T-helper 1 cell treated with Interleukin-12 subunit alpha and Interleukin-12 subunit beta and Interleukin-4 antibody, amounts not matched to agents 30 μg/mL and 1 μg/mL, for 36 hours (primary cell): ENCODE data around the gene TSTD2.
"Not testable (repeated sequence)": the region's sequence is repeated elsewhere in the genome, so short reads cannot be mapped to it uniquely, and the experiment has no call there.

Experiments
- H3K27ac Mint-ChIP-seq: one replicate; pipeline ENCODE4 v1.8.0; 2021; ENCODE audit warnings: mild to moderate bottlenecking, mixed read lengths
- H3K27me3 Mint-ChIP-seq: one replicate; pipeline ENCODE4 v1.8.0; 2021; ENCODE audit warnings: low read depth, mixed read lengths
- H3K36me3 Mint-ChIP-seq: one replicate; pipeline ENCODE4 v1.8.0; 2021; ENCODE audit warnings: low read depth, mixed read lengths
- H3K4me1 Mint-ChIP-seq: one replicate; pipeline ENCODE4 v1.8.0; 2021; ENCODE audit warnings: low read depth, mixed read lengths
- H3K4me3 Mint-ChIP-seq: one replicate; pipeline ENCODE4 v1.8.0; 2021; ENCODE audit warnings: mild to moderate bottlenecking, moderate library complexity, mixed read lengths
- H3K9me3 Mint-ChIP-seq: one replicate; pipeline ENCODE4 v1.8.0; 2021; ENCODE audit warnings: mixed read lengths

The TSTD2 gene

GRCh38 chr9:97586909-97587308 lies 46.3 kb downstream of the TSTD2 start:
- H3K4me1 Mint-ChIP-seq, H3K27ac Mint-ChIP-seq, H3K9me3 Mint-ChIP-seq, H3K4me3 Mint-ChIP-seq, H3K27me3 Mint-ChIP-seq, H3K36me3 Mint-ChIP-seq: not testable (repeated sequence)

- not testable (repeated sequence) for H3K27me3 Mint-ChIP-seq, H3K4me1 Mint-ChIP-seq, H3K27ac Mint-ChIP-seq, H3K36me3 Mint-ChIP-seq, H3K4me3 Mint-ChIP-seq, H3K9me3 Mint-ChIP-seq
Measured at GRCh38 chr9:97584778-97585177, 48.4 kb downstream of the TSTD2 start.

DNA sequence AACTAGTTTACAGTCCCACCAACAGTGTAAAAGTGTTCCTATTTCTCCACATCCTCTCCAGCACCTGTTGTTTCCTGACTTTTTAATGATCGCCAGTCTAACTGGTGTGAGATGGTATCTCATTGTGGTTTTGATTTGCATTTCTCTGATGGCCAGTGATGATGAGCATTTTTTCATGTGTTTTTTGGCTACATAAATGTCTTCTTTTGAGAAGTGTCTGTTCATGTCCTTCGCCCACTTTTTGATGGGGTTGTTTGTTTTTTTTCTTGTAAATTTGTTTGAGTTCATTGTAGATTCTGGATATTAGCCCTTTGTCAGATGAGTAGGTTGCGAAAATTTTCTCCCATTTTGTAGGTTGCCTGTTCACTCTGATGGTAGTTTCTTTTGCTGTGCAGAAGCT lies 51.6 kb downstream of the TSTD2 start:
- H3K27ac Mint-ChIP-seq, H3K4me3 Mint-ChIP-seq, H3K36me3 Mint-ChIP-seq, H3K27me3 Mint-ChIP-seq, H3K9me3 Mint-ChIP-seq, H3K4me1 Mint-ChIP-seq: not testable (repeated sequence)

DNA sequence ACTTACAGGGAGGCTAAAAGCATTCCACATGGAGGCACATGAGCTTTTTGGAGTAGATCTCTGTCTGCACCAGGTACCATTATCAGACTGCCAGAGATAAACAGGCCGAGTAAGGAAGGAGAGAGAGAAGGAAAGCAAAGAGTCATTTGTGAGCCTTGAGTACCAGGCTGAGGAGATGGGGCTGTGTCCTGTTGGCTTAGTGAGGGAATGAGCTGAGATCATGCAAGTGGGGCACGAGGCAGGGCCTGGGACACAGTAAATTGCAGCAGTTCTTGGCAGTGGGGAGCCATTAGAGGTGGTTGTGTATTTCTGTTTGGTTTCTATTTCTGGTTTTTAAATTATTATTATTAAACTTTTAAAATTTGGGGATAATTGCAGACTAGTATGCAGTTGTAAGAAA lies 53.3 kb downstream of the TSTD2 start:
- Mint-ChIP-seq H3K27me3 (peaks cover 4% of the 10 kb centered on the region), H3K9me3 (peaks cover 4% of the 10 kb centered on the region), H3K36me3 (no peaks in the 10 kb centered on the region), H3K27ac (no peak overlapping the region), H3K4me3 (no peak overlapping the region), H3K4me1 (peaks cover 4% of the 10 kb centered on the region)

GRCh38 chr9:97578846-97579245 lies 54.3 kb downstream of the TSTD2 start:
- H3K4me1 Mint-ChIP-seq: peaks cover 7% of the 10 kb centered on the region
- H3K27ac Mint-ChIP-seq: no peak overlapping the region
- H3K9me3 Mint-ChIP-seq: peaks cover 4% of the 10 kb centered on the region
- no peak overlapping the region for H3K4me3 Mint-ChIP-seq
- H3K36me3 Mint-ChIP-seq: no peaks in the 10 kb centered on the region
- peaks cover 4% of the 10 kb centered on the region for H3K27me3 Mint-ChIP-seq

GRCh38 chr9:97577051-97577450 lies 56.1 kb downstream of the TSTD2 start:
- Mint-ChIP-seq H3K36me3 (no peaks in the 10 kb centered on the region), H3K9me3 (peaks cover 4% of the 10 kb centered on the region), H3K4me3 (no peak overlapping the region), H3K27me3 (peaks cover 4% of the 10 kb centered on the region), H3K4me1 (peaks cover 7% of the 10 kb centered on the region), H3K27ac (no peak overlapping the region)

- H3K9me3 Mint-ChIP-seq: peaks cover 4% of the 10 kb centered on the region
- H3K27ac Mint-ChIP-seq: no peak overlapping the region
- H3K27me3 Mint-ChIP-seq: peaks cover 4% of the 10 kb centered on the region
- H3K4me1 Mint-ChIP-seq: peaks cover 7% of the 10 kb centered on the region
- H3K36me3 Mint-ChIP-seq: no peaks in the 10 kb centered on the region
- no peak overlapping the region for H3K4me3 Mint-ChIP-seq
Measured at GRCh38 chr9:97575673-97576200, 57.4 kb downstream of the TSTD2 start.

DNA sequence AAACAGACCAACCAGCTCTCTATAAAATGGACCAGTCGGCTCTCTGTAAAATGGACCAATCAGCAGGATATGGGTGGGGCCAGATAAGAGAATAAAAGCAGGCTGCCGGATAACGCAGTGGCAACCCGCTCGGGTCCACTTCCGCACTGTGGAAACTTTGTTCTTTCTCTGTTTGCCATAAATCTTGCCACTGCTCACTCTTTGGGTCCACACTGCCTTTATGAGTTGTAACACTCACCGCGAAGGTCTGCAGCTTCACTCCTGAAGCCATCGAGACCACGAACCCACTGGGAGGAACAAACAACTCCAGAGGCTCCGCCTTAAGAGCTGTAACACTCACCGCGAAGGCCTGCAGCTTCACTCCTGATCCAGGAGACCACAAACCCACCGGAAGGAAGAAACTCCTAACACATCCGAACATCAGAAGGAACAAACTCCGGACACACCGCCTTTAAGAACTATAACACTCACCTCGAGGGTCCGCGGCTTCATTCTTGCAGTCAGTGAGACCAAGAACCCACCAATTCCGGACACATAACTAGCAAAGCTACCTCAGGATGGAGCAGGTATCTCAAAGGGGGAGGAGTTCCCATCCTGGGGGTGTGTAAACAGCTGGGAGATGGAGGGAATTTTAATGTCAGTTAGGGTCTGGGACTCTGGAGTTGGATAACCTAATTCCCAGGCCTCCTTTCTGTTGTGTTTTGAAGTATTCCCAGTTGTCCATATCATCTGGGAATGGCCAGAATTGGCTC lies 58.1 kb downstream of the TSTD2 start:
- not testable (repeated sequence) for H3K27me3 Mint-ChIP-seq, H3K4me1 Mint-ChIP-seq, H3K36me3 Mint-ChIP-seq, H3K9me3 Mint-ChIP-seq
- H3K4me3 Mint-ChIP-seq: peak overlapping the region; percentile 76
- peak overlapping the region; percentile 64 for H3K27ac Mint-ChIP-seq

- not testable (repeated sequence) for H3K9me3 Mint-ChIP-seq, H3K4me1 Mint-ChIP-seq, H3K4me3 Mint-ChIP-seq, H3K27ac Mint-ChIP-seq, H3K36me3 Mint-ChIP-seq, H3K27me3 Mint-ChIP-seq
Measured at GRCh38 chr9:97574101-97574571, 59.0 kb downstream of the TSTD2 start.

DNA sequence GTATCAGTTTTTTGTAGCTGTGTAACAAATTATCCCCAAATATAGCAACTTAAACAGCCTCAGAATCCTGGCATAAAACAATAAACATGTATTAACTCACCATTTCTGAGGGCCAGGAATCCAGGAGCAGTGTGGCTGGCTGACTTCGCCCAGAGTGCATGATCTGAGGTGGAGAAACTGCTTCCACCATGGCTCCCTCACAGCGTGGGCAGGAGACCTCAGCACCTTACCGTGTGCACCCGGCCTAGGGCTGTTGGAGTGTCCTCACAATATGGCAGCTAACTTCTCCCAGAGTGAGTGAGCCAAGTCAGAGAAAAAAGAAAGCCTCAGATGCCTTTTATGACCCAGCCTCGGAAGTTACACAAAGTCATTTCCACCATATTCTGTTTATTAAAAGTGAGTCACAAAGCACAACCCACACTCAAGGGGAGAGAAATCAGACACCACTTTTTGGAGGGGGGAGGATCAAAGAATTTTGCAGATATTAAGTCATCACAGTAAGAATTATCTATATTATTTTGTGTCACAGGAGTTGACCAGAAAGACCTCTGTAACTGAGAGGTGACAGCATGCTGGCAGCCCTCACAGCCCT lies 59.6 kb downstream of the TSTD2 start:
- Mint-ChIP-seq H3K4me3 (no peak overlapping the region), H3K27me3 (no peaks in the 10 kb centered on the region), H3K4me1 (peaks cover 8% of the 10 kb centered on the region), H3K36me3 (no peaks in the 10 kb centered on the region), H3K9me3 (no peaks in the 10 kb centered on the region), H3K27ac (no peak overlapping the region)

DNA sequence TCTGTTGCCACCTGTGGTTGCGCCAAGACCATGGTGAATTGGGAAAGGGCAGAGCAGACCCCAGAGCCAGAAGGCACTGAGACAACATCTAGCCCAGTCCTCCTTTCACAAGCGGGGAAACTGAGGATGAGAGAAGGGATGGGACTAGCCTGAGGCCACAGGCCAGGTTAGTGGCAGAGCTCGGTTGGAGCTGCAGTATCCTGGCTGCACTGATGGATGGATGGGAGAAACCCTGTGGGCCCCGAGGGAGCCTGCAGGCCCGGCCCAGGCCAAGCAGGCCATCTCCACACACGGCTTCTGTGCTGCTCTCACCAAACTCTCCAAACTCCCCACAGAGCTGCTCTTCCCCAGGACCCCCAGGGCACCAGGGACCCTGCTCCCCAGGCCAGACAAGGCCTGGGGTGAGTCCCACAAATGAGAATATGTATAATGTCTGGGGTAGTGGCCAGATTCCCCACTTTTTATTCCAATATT lies 60.2 kb downstream of the TSTD2 start:
- Mint-ChIP-seq H3K27me3 (no peaks in the 10 kb centered on the region), H3K27ac (no peak overlapping the region), H3K9me3 (no peaks in the 10 kb centered on the region), H3K36me3 (no peaks in the 10 kb centered on the region), H3K4me3 (no peak overlapping the region), H3K4me1 (peaks cover 8% of the 10 kb centered on the region)

- no peak overlapping the region for H3K27ac Mint-ChIP-seq
Measured at GRCh38 chr9:97572196-97572891, 60.8 kb downstream of the TSTD2 start.

DNA sequence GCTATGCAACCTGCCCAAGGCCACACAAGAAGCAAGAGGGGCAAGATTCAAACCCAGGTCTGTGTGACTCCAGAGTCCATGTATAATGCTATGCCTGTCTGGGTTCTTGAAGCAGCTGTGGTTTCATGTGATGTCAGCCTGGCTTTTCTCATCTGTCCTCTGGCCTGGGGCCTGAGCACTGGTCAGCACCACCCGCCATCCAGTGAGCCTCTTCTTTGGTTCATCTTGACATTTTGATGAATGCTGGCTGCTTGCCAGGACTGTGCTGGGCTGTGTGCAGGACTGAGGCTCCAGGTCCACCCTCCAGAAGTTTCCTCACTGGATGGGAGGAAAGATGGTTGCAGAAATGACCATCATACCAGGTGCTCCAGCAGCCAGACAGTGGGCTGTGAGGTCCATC lies 61.5 kb downstream of the TSTD2 start:
- Mint-ChIP-seq H3K36me3 (no peaks in the 10 kb centered on the region), H3K27ac (no peak overlapping the region), H3K9me3 (no peaks in the 10 kb centered on the region), H3K4me3 (no peak overlapping the region), H3K27me3 (no peaks in the 10 kb centered on the region), H3K4me1 (peaks cover 8% of the 10 kb centered on the region)

More at GRCh38 chr9:97572196-97572891, 60.8 kb downstream of the TSTD2 start:
- Mint-ChIP-seq H3K4me1 (peaks cover 8% of the 10 kb centered on the region), H3K27me3 (no peaks in the 10 kb centered on the region), H3K36me3 (no peaks in the 10 kb centered on the region), H3K9me3 (no peaks in the 10 kb centered on the region), H3K4me3 (no peak overlapping the region)

DNA sequence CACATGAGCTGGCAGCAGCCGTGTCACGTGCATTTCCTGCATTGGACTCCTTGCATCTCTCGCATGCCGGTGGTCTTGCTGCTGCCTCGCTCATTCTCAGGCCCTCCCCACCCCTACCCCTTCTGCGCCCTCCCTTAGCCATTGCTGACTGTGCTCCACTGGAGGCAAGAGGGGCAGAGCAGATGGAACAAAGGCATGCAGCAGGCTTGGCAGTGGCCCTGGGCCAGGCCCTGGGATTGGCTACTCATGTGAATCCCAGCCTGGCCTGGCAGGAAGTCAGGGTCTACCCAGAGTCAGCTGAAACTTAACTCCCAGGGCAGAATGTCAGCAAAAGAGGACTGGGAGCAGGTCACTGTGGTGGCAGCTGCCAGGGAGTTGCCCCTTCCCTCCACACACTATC lies 62.3 kb downstream of the TSTD2 start:
- no peaks in the 10 kb centered on the region for H3K36me3 Mint-ChIP-seq
- H3K4me1 Mint-ChIP-seq: peaks cover 8% of the 10 kb centered on the region
- H3K4me3 Mint-ChIP-seq: no peak overlapping the region
- no peaks in the 10 kb centered on the region for H3K27me3 Mint-ChIP-seq
- H3K27ac Mint-ChIP-seq: no peak overlapping the region
- H3K9me3 Mint-ChIP-seq: no peaks in the 10 kb centered on the region
